Breast epithelium (tissue), 4 donors: Measurements from ENCODE around the gene CBLN2. TPM values are rescaled to one million over a fixed set of nuclear protein-coding genes. Genes with fewer than 3 reads are reported as not detected.

Experiments
- DNase-seq, 2 donors: peaks; one replicate each; pipeline ENCODE4 v3.0.0-alpha.2; 2019; ENCODE audit warnings: low spot score in 2 of 2
- H3K27ac ChIP-seq, 2 donors: fragments of 200-600 bp; sonication (generic) in 1 of 2; one replicate each; pipeline ENCODE4 v1.5.1; 2016 to 2019; ENCODE audit warnings: mild to moderate bottlenecking in 1 of 2
- H3K27me3 ChIP-seq, 2 donors: fragments of 200-600 bp; sonication (generic) in 1 of 2; one replicate each; pipeline versions ENCODE4 v1.5.1 to v1.6.0; 2017 to 2019; ENCODE audit warnings: control low read depth in 1 of 2, mild to moderate bottlenecking in 1 of 2
- H3K36me3 ChIP-seq: fragments of 200-600 bp; one replicate; pipeline ENCODE4 v1.5.1; 2019
- H3K4me1 ChIP-seq, 2 donors: fragments of 200-600 bp; sonication (generic); one replicate each; pipeline ENCODE4 v1.5.1; 2016 to 2019; ENCODE audit warnings: control low read depth in 1 of 2
- H3K4me3 ChIP-seq, 3 donors: fragments of 200-600 bp; sonication (generic); 1 replicate in 2 of 3; 2 replicates in 1 of 3; pipeline ENCODE4 v1.5.1; 2016 to 2019; ENCODE audit warnings: mild to moderate bottlenecking in 3 of 3, moderate library complexity in 2 of 3
- H3K9me3 ChIP-seq, 2 donors: fragments of 200-600 bp; sonication (generic) in 1 of 2; one replicate each; pipeline ENCODE4 v1.5.1; 2016 to 2019; ENCODE audit warnings: control low read depth in 1 of 2
- CTCF ChIP-seq, 3 donors: fragments of 450-650 bp; IDR thresholded peaks; one replicate each; pipeline ENCODE4 v1.5.1; 2016 to 2017; ENCODE audit warnings: antibody characterized with exemption in 3 of 3, mild to moderate bottlenecking in 3 of 3, moderate library complexity in 3 of 3
- POLR2A ChIP-seq: fragments of 450-650 bp; IDR thresholded peaks from one replicate; pipeline ENCODE4 v1.6.1; 2016; ENCODE audit warnings: antibody characterized with exemption, mild to moderate bottlenecking, moderate library complexity
- POLR2AphosphoS5 ChIP-seq, 3 donors: sonication (generic); formaldehyde crosslinking; IDR thresholded peaks; one replicate each; pipeline ENCODE4 v1.6.1; 2017; ENCODE audit warnings: antibody characterized with exemption in 3 of 3
- intact Hi-C: fragments of 100-400 bp; cut with DNase I; formaldehyde crosslinking; loops from one replicate; pipeline ENCODE4 v1.15.1; 2023; ENCODE audit warnings: low total_unique reads
- total RNA-seq, 3 donors: library from RNA; depleted of rRNA; stranded (reverse); fragments of >200 nt; gene quantifications; one replicate each; pipeline ENCODE4 v1.1.0, GENCODE V29; 2016

CBLN2 gene
- total RNA-seq, 3 donors from 2014 or later, result 0.15 TPM; not detected in 2

- intact Hi-C loops, result no loop called here
- no peaks in the 10 kb centered on the region for H3K36me3 ChIP-seq
- no peaks in the 10 kb centered on the region for H3K4me1 ChIP-seq
- DNase-seq, result no peak
- H3K27ac ChIP-seq, result no peak overlapping the region
- no peak for TF ChIP-seq POLR2A
- TF ChIP-seq POLR2AphosphoS5 (IDR thresholded peaks at IDR 0.05), result no peak
- no peak for TF ChIP-seq CTCF (IDR thresholded peaks at IDR 0.05)
- H3K9me3 ChIP-seq, result no peaks in the 10 kb centered on the region
- no peak overlapping the region for H3K4me3 ChIP-seq
- no peaks in the 10 kb centered on the region for H3K27me3 ChIP-seq
Measured at GRCh38 chr18:72502671-72503431, 41.3 kb downstream of the CBLN2 start.

DNA sequence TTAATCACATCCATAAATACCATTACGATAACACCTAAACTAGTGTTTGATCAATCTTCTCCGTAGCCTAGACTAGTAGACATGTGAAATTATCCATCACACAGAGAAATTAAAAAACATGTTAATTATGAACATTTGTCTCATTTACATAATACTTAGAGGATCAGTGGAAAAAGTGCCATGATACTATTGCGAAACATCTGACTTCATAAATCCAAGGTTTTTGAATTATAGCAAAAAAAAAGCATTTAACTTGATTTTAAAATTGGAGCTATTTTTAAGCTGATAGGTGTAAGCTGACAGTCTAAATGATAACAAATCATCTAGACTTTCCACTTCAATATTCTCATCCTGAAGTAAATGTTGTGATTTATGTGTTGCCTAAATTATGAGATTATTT, 51.6 kb downstream of the CBLN2 start:
- no peak overlapping the region for H3K4me3 ChIP-seq
- H3K4me1 ChIP-seq, result no peaks in the 10 kb centered on the region
- TF ChIP-seq CTCF (IDR thresholded peaks at IDR 0.05) (no peak), POLR2A (no peak)
- intact Hi-C loops, result loop anchor here (10.0 kb wide), 1 partner anchor 192 kb away; no protein-coding TSS in a partner anchor
- H3K9me3 ChIP-seq, result no peaks in the 10 kb centered on the region
- no peak overlapping the region for H3K27ac ChIP-seq
- no peak for DNase-seq
- no peaks in the 10 kb centered on the region for H3K36me3 ChIP-seq
- H3K27me3 ChIP-seq, result no peaks in the 10 kb centered on the region
